ENCODE results near the gene PMS1.
A peak's percentile ranks its signal among the peaks of the same experiment; 100 is the strongest.

PMS1 gene

GRCh38 chr2:189762229-189762550 lies 22.1 kb upstream of the PMS1 start:
- H3K4me1 ChIP-seq (ENCODE audit: low read length), result peaks cover 14% of the 10 kb centered on the region
- H3K4me3 ChIP-seq (ENCODE audit: low read length), result peak overlapping the region; percentile 100
- H3K79me2 ChIP-seq (ENCODE audit: low read length), result peaks cover 16% of the 10 kb centered on the region
- no peaks in the 10 kb centered on the region for H4K20me1 ChIP-seq (ENCODE audit: insufficient read depth, low read length)
- H3K36me3 ChIP-seq (replicated peaks; ENCODE audit: low read depth, low read length), result peaks cover 10% of the 10 kb centered on the region
- peak overlapping the region; percentile 97 for H3K27ac ChIP-seq (ENCODE audit: low read length)
- TF ChIP-seq EZH2phosphoT487 (IDR thresholded peaks at IDR 0.05; ENCODE audit: low read depth) (no peak), CTCF (IDR thresholded peaks at IDR 0.05; ENCODE audit: low read depth, low read length) (no peak)
- H3K9ac ChIP-seq (ENCODE audit: low read length), result peak overlapping the region; percentile 100
- no peaks in the 10 kb centered on the region for H3K27me3 ChIP-seq (ENCODE audit: low read depth, low read length)
- peak overlapping the region; percentile 100 for H2AFZ ChIP-seq (ENCODE audit: low read depth, low read length)
- H3K4me2 ChIP-seq (ENCODE audit: low read length), result peak overlapping the region; percentile 75
- no peaks in the 10 kb centered on the region for H3K9me3 ChIP-seq (ENCODE audit: insufficient read depth, low read length)

GRCh38 chr2:189762551-189763298 lies 21.5 kb upstream of the PMS1 start, which contains the start of gene OSGEPL1:
TSS of gene OSGEPL1 (minus strand) at chr2:189762792. CDS start at chr2:189761640, 1,152 bp downstream.
- H3K27ac ChIP-seq (ENCODE audit: low read length), result peak within 1 kb of the TSS; percentile 97
- H2AFZ ChIP-seq (ENCODE audit: low read depth, low read length), result peak within 1 kb of the TSS; percentile 100
- peaks cover 11% of the 10 kb centered on the region for H3K36me3 ChIP-seq (replicated peaks; ENCODE audit: low read depth, low read length)

GRCh38 chr2:189763908-189764661 lies 20.2 kb upstream of the PMS1 start:
- Histone ChIP-seq H3K4me2 (ENCODE audit: low read length) (peak overlapping the region; percentile 75), H2AFZ (ENCODE audit: low read depth, low read length) (no peak overlapping the region), H3K36me3 (replicated peaks; ENCODE audit: low read depth, low read length) (peaks cover 15% of the 10 kb centered on the region), H3K27ac (ENCODE audit: low read length) (no peak overlapping the region), H3K9me3 (ENCODE audit: insufficient read depth, low read length) (no peaks in the 10 kb centered on the region), H3K9ac (ENCODE audit: low read length) (peak overlapping the region; percentile 100), H3K4me1 (ENCODE audit: low read length) (peaks cover 14% of the 10 kb centered on the region), H3K4me3 (ENCODE audit: low read length) (peak overlapping the region; percentile 100), H3K27me3 (ENCODE audit: low read depth, low read length) (no peaks in the 10 kb centered on the region), H4K20me1 (ENCODE audit: insufficient read depth, low read length) (no peaks in the 10 kb centered on the region), H3K79me2 (ENCODE audit: low read length) (peaks cover 16% of the 10 kb centered on the region)
- no peak for TF ChIP-seq EZH2phosphoT487 (IDR thresholded peaks at IDR 0.05; ENCODE audit: low read depth)
- TF ChIP-seq CTCF (IDR thresholded peaks at IDR 0.05; ENCODE audit: low read depth, low read length), result peak; percentile 14; the same call in 1 of the 2 replicates

More at GRCh38 chr2:189762551-189763298, 21.5 kb upstream of the PMS1 start, which contains the start of gene OSGEPL1:
- H3K4me1 ChIP-seq (ENCODE audit: low read length), result peaks cover 14% of the 10 kb centered on the region
- H3K27me3 ChIP-seq (ENCODE audit: low read depth, low read length), result no peaks in the 10 kb centered on the region
- peak within 1 kb of the TSS; percentile 100 for H3K9ac ChIP-seq (ENCODE audit: low read length)
- H4K20me1 ChIP-seq (ENCODE audit: insufficient read depth, low read length), result no peaks in the 10 kb centered on the region
- peaks cover 16% of the 10 kb centered on the region for H3K79me2 ChIP-seq (ENCODE audit: low read length)
- no peaks in the 10 kb centered on the region for H3K9me3 ChIP-seq (ENCODE audit: insufficient read depth, low read length)
- peak within 1 kb of the TSS; percentile 100 for H3K4me3 ChIP-seq (ENCODE audit: low read length)
- TF ChIP-seq CTCF (IDR thresholded peaks at IDR 0.05; ENCODE audit: low read depth, low read length) (peak; percentile 65), EZH2phosphoT487 (IDR thresholded peaks at IDR 0.05; ENCODE audit: low read depth) (no peak)
- peak within 1 kb of the TSS; percentile 75 for H3K4me2 ChIP-seq (ENCODE audit: low read length)

Data from OCI-LY3 (cell line).